Keratinocyte (primary cell): Measurements from ENCODE around the gene TFPI. TPM values are rescaled to one million over a fixed set of nuclear protein-coding genes. Genes with fewer than 3 reads are reported as not detected.

Experiments
- DNase-seq: peaks from one replicate; pipeline ENCODE4 v3.0.0-alpha.2; 2011; ENCODE audit warnings: low read depth, missing footprints, low spot score
- FAIRE-seq: peaks from 2 replicates; lab custom pipeline; 2011; peaks lifted over from hg19 to GRCh38; lab: Jason Lieb, UNC
- H2AFZ ChIP-seq: 2 replicates; pipeline ENCODE4 v1.6.0; 2012; ENCODE audit warnings: low read length, control low read depth, inconsistent platforms; ENCODE audit not compliant: control insufficient read depth
- H3K27ac ChIP-seq: 2 replicates; pipeline ENCODE4 v1.5.1; 2011; ENCODE audit warnings: low read length; ENCODE audit not compliant: control insufficient read depth, insufficient read depth
- H3K27me3 ChIP-seq: 3 replicates; pipeline ENCODE4 v1.6.0; 2011; ENCODE audit warnings: low read length; ENCODE audit not compliant: control insufficient read depth, insufficient read depth; ENCODE audit errors: extremely low read depth
- H3K36me3 ChIP-seq, 2 experiments: 2 replicates in 1 of 2; 3 replicates in 1 of 2; pipeline ENCODE4 v1.5.1; 2011; ENCODE audit warnings: low read length in 2 of 2, mild to moderate bottlenecking in 1 of 2; ENCODE audit not compliant: control insufficient read depth in 2 of 2, insufficient read depth in 2 of 2; ENCODE audit errors: extremely low read depth in 1 of 2
- H3K4me1 ChIP-seq: 3 replicates; pipeline ENCODE4 v1.5.1; 2011; ENCODE audit warnings: low read length; ENCODE audit not compliant: control insufficient read depth, insufficient read depth; ENCODE audit errors: extremely low read depth
- H3K4me2 ChIP-seq: 3 replicates; pipeline ENCODE4 v1.6.0; 2011; ENCODE audit warnings: low read depth, low read length; ENCODE audit not compliant: control insufficient read depth, insufficient read depth; ENCODE audit errors: extremely low read depth
- H3K4me3 ChIP-seq, 3 experiments: fragments of 200-600 bp in 1 of 3; sonication (generic) in 1 of 3; 2 replicates in 2 of 3; 3 replicates in 1 of 3; pipeline ENCODE4 v1.5.1; 2011 to 2016; ENCODE audit warnings: low read length in 3 of 3, mild to moderate bottlenecking in 3 of 3, control low read depth in 2 of 3, inconsistent platforms in 1 of 3, low read depth in 1 of 3, mixed read lengths in 1 of 3, mixed run types in 1 of 3, moderate library complexity in 1 of 3; ENCODE audit not compliant: control insufficient read depth in 2 of 3, insufficient read depth in 2 of 3; ENCODE audit errors: extremely low read depth in 1 of 3
- H3K79me2 ChIP-seq: 2 replicates; pipeline ENCODE4 v1.6.0; 2012; ENCODE audit warnings: low read length; ENCODE audit not compliant: control insufficient read depth, insufficient read depth
- H3K9ac ChIP-seq: 3 replicates; pipeline ENCODE4 v1.6.0; 2011; ENCODE audit warnings: low read length; ENCODE audit not compliant: control insufficient read depth, insufficient read depth; ENCODE audit errors: extremely low read depth
- H3K9me1 ChIP-seq: 3 replicates; pipeline ENCODE4 v1.6.0; 2011; ENCODE audit warnings: low read length; ENCODE audit not compliant: control insufficient read depth, insufficient read depth; ENCODE audit errors: extremely low read depth
- H3K9me3 ChIP-seq: 2 replicates; pipeline ENCODE4 v1.5.1; 2012; ENCODE audit warnings: low read depth, low read length; ENCODE audit not compliant: control insufficient read depth
- H4K20me1 ChIP-seq: 3 replicates; pipeline ENCODE4 v1.6.0; 2011; ENCODE audit warnings: low read length; ENCODE audit not compliant: control insufficient read depth, insufficient read depth; ENCODE audit errors: extremely low read depth
- CTCF ChIP-seq, 3 experiments: IDR thresholded peaks in 1 of 3; conservative IDR thresholded peaks in 1 of 3; optimal IDR thresholded peaks in 1 of 3; 2 replicates in 2 of 3; 3 replicates in 1 of 3; pipeline versions ENCODE3 to v1.5.1; 2011; ENCODE audit warnings: low read length in 3 of 3, mild to moderate bottlenecking in 3 of 3, moderate library complexity in 2 of 3, control low read depth in 1 of 3, inconsistent platforms in 1 of 3; ENCODE audit not compliant: insufficient read depth in 2 of 3; ENCODE audit errors: extremely low read depth in 1 of 3
- EZH2 ChIP-seq: IDR thresholded peaks from one replicate; pipeline ENCODE4 v1.6.1; 2012; ENCODE audit warnings: inconsistent platforms, mild to moderate bottlenecking, low read length, moderate library complexity
- dilution Hi-C: fragments of 300-500 bp; cut with MboI; formaldehyde crosslinking; loops from one replicate; pipeline ENCODE4 v1.7.0; 2020; ENCODE audit warnings: low sequenced_read_pairs; ENCODE audit not compliant: extremely low pct_ligation_motif_present
- polyA plus RNA-seq, 5 experiments: library from polyadenylated mRNA; depleted of rRNA in 3 of 5; stranded (reverse) in 3 of 5; stranded (forward) in 1 of 5; unstranded in 1 of 5; fragments of >200 nt; gene quantifications; 1 replicate in 1 of 5; 2 replicates in 3 of 5; 3 replicates in 1 of 5; pipeline versions ENCODE4 v1.2.1 to v1.2.3, GENCODE V29; 2011 to 2012; ENCODE audit warnings: missing spikeins in 2 of 5, low read depth in 1 of 5, low replicate concordance in 1 of 5

The TFPI gene
- polyA plus RNA-seq, 1 donor (not counting 4 experiments of a cell fraction or from before 2014, with no cell fraction given): 1.1 TPM

GRCh38 chr2:187546762-187547333 is 7.4 kb downstream of the TFPI start:
- Histone ChIP-seq H3K36me3 (no peaks in the 10 kb centered on the region), H3K27me3 (no peaks in the 10 kb centered on the region), H4K20me1 (no peaks in the 10 kb centered on the region), H3K9ac (no peak overlapping the region), H3K79me2 (no peaks in the 10 kb centered on the region), H3K4me1 (peaks cover 16% of the 10 kb centered on the region), H3K27ac (peak overlapping the region; percentile 9), H3K4me3 (no peak overlapping the region), H3K9me1 (no peaks in the 10 kb centered on the region), H3K4me2 (no peak overlapping the region), H3K9me3 (no peaks in the 10 kb centered on the region), H2AFZ (no peak overlapping the region)
- dilution Hi-C loops: no loop called here
- no peak for DNase-seq
- no peak for FAIRE-seq
- no peak for TF ChIP-seq CTCF (optimal IDR thresholded peaks at IDR 0.05 in 1 of 3, IDR thresholded peaks at IDR 0.05 in 1 of 3, conservative IDR thresholded peaks at IDR 0.05 in 1 of 3; ENCODE audit: extremely low read depth in 1 of 3, insufficient read depth in 2 of 3, low read length in 3 of 3)
- no peak for TF ChIP-seq EZH2

GRCh38 chr2:187545238-187545751 is 8.9 kb downstream of the TFPI start:
- H3K79me2 ChIP-seq: no peaks in the 10 kb centered on the region

More at GRCh38 chr2:187545238-187545751, 8.9 kb downstream of the TFPI start:
- TF ChIP-seq EZH2 (no peak), CTCF (optimal IDR thresholded peaks at IDR 0.05 in 1 of 3, IDR thresholded peaks at IDR 0.05 in 1 of 3, conservative IDR thresholded peaks at IDR 0.05 in 1 of 3; ENCODE audit: extremely low read depth in 1 of 3, insufficient read depth in 2 of 3, low read length in 3 of 3) (no peak)
- DNase-seq (no peak), FAIRE-seq (no peak)
- Histone ChIP-seq H3K36me3 (no peaks in the 10 kb centered on the region), H3K9me3 (no peaks in the 10 kb centered on the region), H2AFZ (no peak overlapping the region), H3K4me2 (no peak overlapping the region), H3K9me1 (no peaks in the 10 kb centered on the region), H3K4me1 (peaks cover 16% of the 10 kb centered on the region), H3K9ac (no peak overlapping the region), H3K27ac (no peak overlapping the region), H3K4me3 (no peak overlapping the region), H4K20me1 (no peaks in the 10 kb centered on the region), H3K27me3 (no peaks in the 10 kb centered on the region)
- dilution Hi-C loops: no loop called here
